HepG2 (cell line): ENCODE results near the gene TIAM1. TPM values are rescaled to one million over a fixed set of nuclear protein-coding genes. Genes with fewer than 3 reads are reported as not detected.

Experiments
- ATAC-seq: fragments of 200-7000 bp; cut with Tn5 transposase; 3 replicates; pipeline ENCODE4 v1.9.1; 2020; ENCODE audit warnings: mild to moderate bottlenecking, moderate library complexity
- BruUV-seq: library from RNA; stranded (reverse); fragments of 400-500 nt; replicated peaks from 2 replicates; lab custom pipeline; 2021; lab: Mats Ljungman, UMichigan
- CTCF ChIA-PET: fragments of 300-600 bp; formaldehyde crosslinking; extraction: SDS; loops from one replicate; lab custom pipeline; 2021; ENCODE audit warnings: low total read pairs, inconsistent platforms, low intra/inter-chr PET ratio; lab: Yijun Ruan, JAX
- POLR2A ChIA-PET: fragments of 350-600 bp; sonication (Branson Sonifier 250); formaldehyde crosslinking; loops from one replicate; lab custom pipeline; 2020; ENCODE audit warnings: antibody characterized with exemption, inconsistent platforms; lab: Yijun Ruan, JAX
- DNase-seq: peaks from one replicate; pipeline ENCODE4 v3.0.0-alpha.2; 2015; ENCODE audit warnings: low spot score
- FAIRE-seq: peaks from 3 replicates; lab custom pipeline; 2011; peaks lifted over from hg19 to GRCh38; lab: Jason Lieb, UNC
- H2AFZ ChIP-seq: one replicate; pipeline ENCODE4 v1.6.1; 2011; ENCODE audit warnings: low read length, inconsistent platforms
- H3K27ac ChIP-seq: fragments of 300-600 bp; 3 replicates; pipeline ENCODE4 v1.8.0; 2011; ENCODE audit warnings: mixed run types, mild to moderate bottlenecking, mixed read lengths, low read length, inconsistent platforms; ENCODE audit not compliant: insufficient read depth; ENCODE audit errors: extremely low read length
- H3K27me3 ChIP-seq, 2 experiments: fragments of 200-600 bp in 1 of 2; 2 replicates in 1 of 2; 3 replicates in 1 of 2; pipeline versions ENCODE4 v1.6.0 to v1.8.0; 2011; ENCODE audit warnings: low read length in 2 of 2, mild to moderate bottlenecking in 2 of 2, moderate library complexity in 2 of 2, inconsistent platforms in 1 of 2; ENCODE audit not compliant: insufficient read depth in 2 of 2, control insufficient read depth in 1 of 2
- H3K36me3 ChIP-seq, 2 experiments: fragments of 200-600 bp in 1 of 2; replicated peaks in 1 of 2; 2 replicates in 1 of 2; 3 replicates in 1 of 2; pipeline versions ENCODE4 v1.5.1 to v1.8.0; 2011; ENCODE audit warnings: low read length in 2 of 2, inconsistent platforms in 1 of 2; ENCODE audit not compliant: insufficient read depth in 2 of 2, control insufficient read depth in 1 of 2
- H3K4me1 ChIP-seq: 2 replicates; pipeline ENCODE4 v1.5.1; 2012; ENCODE audit warnings: low read length, inconsistent platforms; ENCODE audit not compliant: insufficient read depth
- H3K4me2 ChIP-seq: 2 replicates; pipeline ENCODE4 v1.6.0; 2011; ENCODE audit warnings: low read depth, low read length, inconsistent platforms
- H3K4me3 ChIP-seq, 3 experiments: fragments of 200-600 bp in 1 of 3; sonication (generic), shearing (Covaris generic) in 1 of 3; replicated peaks in 1 of 3; 2 replicates each; pipeline ENCODE4 v1.5.1; 2011 to 2016; ENCODE audit warnings: low read length in 3 of 3, inconsistent platforms in 2 of 3, low read depth in 2 of 3, mild to moderate bottlenecking in 2 of 3, control low read depth in 1 of 3, mixed read lengths in 1 of 3; ENCODE audit not compliant: insufficient read depth in 1 of 3
- H3K79me2 ChIP-seq: one replicate; pipeline ENCODE4 v1.6.1; 2011; ENCODE audit warnings: low read length, inconsistent platforms; ENCODE audit not compliant: insufficient read depth
- H3K9ac ChIP-seq: 2 replicates; pipeline ENCODE4 v1.6.0; 2011; ENCODE audit warnings: mild to moderate bottlenecking, low read depth, low read length, inconsistent platforms; ENCODE audit not compliant: insufficient read depth
- H3K9me3 ChIP-seq: 2 replicates; pipeline ENCODE4 v1.5.1; 2012; ENCODE audit warnings: mild to moderate bottlenecking, low read length
- H4K20me1 ChIP-seq: 2 replicates; pipeline ENCODE4 v1.6.0; 2011; ENCODE audit warnings: inconsistent platforms, mild to moderate bottlenecking, low read length, moderate library complexity; ENCODE audit not compliant: insufficient read depth
- SMC3 ChIP-seq: IDR thresholded peaks from 2 replicates; pipeline ENCODE4 v1.6.1; 2011; ENCODE audit warnings: low read length, improper control_type of control experiment
- STAG1 ChIP-seq: sonication (generic); formaldehyde crosslinking; IDR thresholded peaks from 2 replicates; pipeline ENCODE4 v1.4.0; 2020; ENCODE audit warnings: missing genetic modification reagents
- WGBS: methylation state at CpG from one replicate; pipeline ENCODE4 v1.1.6; 2017; ENCODE audit warnings: low lambda C conversion rate; 5-methylcytosine and 5-hydroxymethylcytosine counted together
- in situ Hi-C: cut with HindIII; loops from 2 replicates; pipeline ENCODE4 v1.10.0; 2017; ENCODE audit warnings: low pct_unique_long_range_greater_than_20kb; ENCODE audit not compliant: extremely low pct_ligation_motif_present
- intact Hi-C: fragments of 100-400 bp; cut with micrococcal nuclease; formaldehyde crosslinking; loops from one replicate; pipeline ENCODE4 v1.10.0; 2022; ENCODE audit not compliant: unreplicated experiment
- polyA plus RNA-seq, 8 experiments: library from polyadenylated mRNA; depleted of rRNA in 3 of 8; stranded (reverse) in 7 of 8; unstranded in 1 of 8; fragments of >200 nt; fragmentation: Illumina TruSeq in 4 of 8; extraction: Trizol in 4 of 8; gene quantifications; 2 replicates each; pipeline versions ENCODE4 v1.2.1 to v1.2.3, GENCODE V29; 2011 to 2016; ENCODE audit warnings: low read depth in 4 of 8, missing spikeins in 1 of 8, mixed read lengths in 1 of 8; ENCODE audit not compliant: insufficient read depth in 1 of 8
- total RNA-seq, 5 experiments: library from RNA; depleted of rRNA; stranded (reverse); fragments of >200 nt; fragmentation: Illumina TruSeq; extraction: Trizol; gene quantifications; 2 replicates each; pipeline ENCODE4 v1.2.3, GENCODE V29; 2016; ENCODE audit warnings: low read depth in 1 of 5
- TF ChIP-seq, protein P1 (sequence below): sonication (generic); formaldehyde crosslinking; IDR thresholded peaks from 2 replicates; pipeline ENCODE4 v1.5.0; 2020; ENCODE audit warnings: mild to moderate bottlenecking, missing genetic modification reagents, moderate library complexity
- TF ChIP-seq, protein P2 (sequence below), 2 experiments: fragments of 450-650 bp in 1 of 2; sonication (generic) in 1 of 2; formaldehyde crosslinking in 1 of 2; IDR thresholded peaks; 2 replicates each; pipeline versions ENCODE4 v1.6.1 to v1.8.0; 2016 to 2022; ENCODE audit warnings: antibody characterized with exemption in 1 of 2, mild to moderate bottlenecking in 1 of 2, missing genetic modification reagents in 1 of 2

TIAM1 gene
- total and polyA plus RNA-seq, 2 of the 13 experiments (the other 11 are each of a cell fraction or from before 2014, with no cell fraction given) = 0.13 to 0.24 TPM

DNA sequence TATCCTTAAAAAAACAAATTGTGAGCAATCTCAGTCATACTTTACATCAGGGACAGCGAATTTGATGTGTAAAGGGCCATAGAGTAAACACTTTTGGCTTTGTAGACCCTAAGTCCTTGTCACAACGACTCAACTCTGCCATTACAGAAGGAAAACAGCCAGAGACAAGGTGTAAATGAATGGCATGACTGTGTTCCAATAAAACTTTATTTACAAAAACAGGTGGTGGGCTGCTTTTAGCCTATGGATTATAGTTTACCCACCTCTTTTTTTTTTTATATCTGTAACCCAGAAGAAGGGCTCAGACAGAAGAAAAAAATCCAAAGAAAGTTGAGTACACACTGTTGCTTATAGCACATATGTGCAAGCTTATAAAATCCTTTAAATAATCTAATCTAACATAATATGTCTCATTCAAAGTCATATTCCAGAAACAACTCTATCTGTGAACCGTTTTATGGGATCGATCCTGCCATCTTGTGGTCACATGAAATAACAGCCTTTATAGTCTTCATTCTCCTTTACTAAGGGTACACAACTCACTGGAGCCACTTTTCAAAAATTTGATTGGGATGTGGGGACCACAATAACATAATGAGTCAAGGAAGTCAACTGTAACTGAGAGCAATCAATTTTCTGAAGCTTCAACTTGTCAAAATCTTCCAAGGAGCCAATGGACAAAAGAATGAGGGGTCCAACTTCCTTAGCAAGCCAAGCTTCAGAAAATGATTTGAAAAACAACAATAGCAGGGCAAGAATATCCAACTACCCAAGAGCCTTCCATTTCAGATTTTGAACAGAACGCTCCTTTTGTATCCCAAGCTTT, 163.6 kb downstream of the TIAM1 start:
- WGBS = 15% methylated on average over 5 of the region's 5 CpGs
- Histone ChIP-seq H4K20me1 (no peaks in the 10 kb centered on the region), H3K4me3 (no peak overlapping the region), H3K4me2 (no peak overlapping the region), H3K4me1 (no peaks in the 10 kb centered on the region), H3K79me2 (no peaks in the 10 kb centered on the region), H2AFZ (no peak overlapping the region), H3K36me3 (no peaks in the 10 kb centered on the region), H3K27ac (no peak overlapping the region), H3K27me3 (no peaks in the 10 kb centered on the region), H3K9ac (no peak overlapping the region), H3K9me3 (no peaks in the 10 kb centered on the region)
- ChIA-PET POLR2A (no interaction called here), CTCF (interaction anchor here (2.6 kb wide), 1 partner anchor 81 kb away, joined by 21 read pairs; no protein-coding TSS in a partner anchor)
- TF ChIP-seq, protein P1, sequence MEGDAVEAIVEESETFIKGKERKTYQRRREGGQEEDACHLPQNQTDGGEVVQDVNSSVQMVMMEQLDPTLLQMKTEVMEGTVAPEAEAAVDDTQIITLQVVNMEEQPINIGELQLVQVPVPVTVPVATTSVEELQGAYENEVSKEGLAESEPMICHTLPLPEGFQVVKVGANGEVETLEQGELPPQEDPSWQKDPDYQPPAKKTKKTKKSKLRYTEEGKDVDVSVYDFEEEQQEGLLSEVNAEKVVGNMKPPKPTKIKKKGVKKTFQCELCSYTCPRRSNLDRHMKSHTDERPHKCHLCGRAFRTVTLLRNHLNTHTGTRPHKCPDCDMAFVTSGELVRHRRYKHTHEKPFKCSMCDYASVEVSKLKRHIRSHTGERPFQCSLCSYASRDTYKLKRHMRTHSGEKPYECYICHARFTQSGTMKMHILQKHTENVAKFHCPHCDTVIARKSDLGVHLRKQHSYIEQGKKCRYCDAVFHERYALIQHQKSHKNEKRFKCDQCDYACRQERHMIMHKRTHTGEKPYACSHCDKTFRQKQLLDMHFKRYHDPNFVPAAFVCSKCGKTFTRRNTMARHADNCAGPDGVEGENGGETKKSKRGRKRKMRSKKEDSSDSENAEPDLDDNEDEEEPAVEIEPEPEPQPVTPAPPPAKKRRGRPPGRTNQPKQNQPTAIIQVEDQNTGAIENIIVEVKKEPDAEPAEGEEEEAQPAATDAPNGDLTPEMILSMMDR = peak; percentile 55
- TF ChIP-seq SMC3 (peak; percentile 25; the same call in 1 of the 2 replicates), STAG1 (peak; percentile 37; the same call in 1 of the 2 replicates)
- TF ChIP-seq, protein P2, sequence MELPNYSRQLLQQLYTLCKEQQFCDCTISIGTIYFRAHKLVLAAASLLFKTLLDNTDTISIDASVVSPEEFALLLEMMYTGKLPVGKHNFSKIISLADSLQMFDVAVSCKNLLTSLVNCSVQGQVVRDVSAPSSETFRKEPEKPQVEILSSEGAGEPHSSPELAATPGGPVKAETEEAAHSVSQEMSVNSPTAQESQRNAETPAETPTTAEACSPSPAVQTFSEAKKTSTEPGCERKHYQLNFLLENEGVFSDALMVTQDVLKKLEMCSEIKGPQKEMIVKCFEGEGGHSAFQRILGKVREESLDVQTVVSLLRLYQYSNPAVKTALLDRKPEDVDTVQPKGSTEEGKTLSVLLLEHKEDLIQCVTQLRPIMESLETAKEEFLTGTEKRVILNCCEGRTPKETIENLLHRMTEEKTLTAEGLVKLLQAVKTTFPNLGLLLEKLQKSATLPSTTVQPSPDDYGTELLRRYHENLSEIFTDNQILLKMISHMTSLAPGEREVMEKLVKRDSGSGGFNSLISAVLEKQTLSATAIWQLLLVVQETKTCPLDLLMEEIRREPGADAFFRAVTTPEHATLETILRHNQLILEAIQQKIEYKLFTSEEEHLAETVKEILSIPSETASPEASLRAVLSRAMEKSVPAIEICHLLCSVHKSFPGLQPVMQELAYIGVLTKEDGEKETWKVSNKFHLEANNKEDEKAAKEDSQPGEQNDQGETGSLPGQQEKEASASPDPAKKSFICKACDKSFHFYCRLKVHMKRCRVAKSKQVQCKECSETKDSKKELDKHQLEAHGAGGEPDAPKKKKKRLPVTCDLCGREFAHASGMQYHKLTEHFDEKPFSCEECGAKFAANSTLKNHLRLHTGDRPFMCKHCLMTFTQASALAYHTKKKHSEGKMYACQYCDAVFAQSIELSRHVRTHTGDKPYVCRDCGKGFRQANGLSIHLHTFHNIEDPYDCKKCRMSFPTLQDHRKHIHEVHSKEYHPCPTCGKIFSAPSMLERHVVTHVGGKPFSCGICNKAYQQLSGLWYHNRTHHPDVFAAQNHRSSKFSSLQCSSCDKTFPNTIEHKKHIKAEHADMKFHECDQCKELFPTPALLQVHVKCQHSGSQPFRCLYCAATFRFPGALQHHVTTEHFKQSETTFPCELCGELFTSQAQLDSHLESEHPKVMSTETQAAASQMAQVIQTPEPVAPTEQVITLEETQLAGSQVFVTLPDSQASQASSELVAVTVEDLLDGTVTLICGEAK (IDR thresholded peaks at IDR 0.05) = no peak
- TF ChIP-seq, protein P2 (CRISPR knock-in tag; IDR thresholded peaks at IDR 0.05) = no peak
- in situ Hi-C loops = loop anchor here (5.0 kb wide), 1 partner anchor 83 kb away; no protein-coding TSS in a partner anchor
- intact Hi-C loops = loop anchor here (1.0 kb wide), 1 partner anchor 82 kb away; no protein-coding TSS in a partner anchor
- FAIRE-seq (peak; percentile 40), ATAC-seq (peak; percentile 70), DNase-seq (peak; percentile 13)
- BruUV-seq = no TSS peak
